Measurements from ENCODE around the gene SPINK4.

GRCh38 chr9:33220681-33221567, 19.0 kb upstream of the SPINK4 start:
- no peak for TF ChIP-seq POLR2AphosphoS5 (IDR thresholded peaks at IDR 0.05; ENCODE audit: low read depth, low read length)
- TF ChIP-seq, protein P1, sequence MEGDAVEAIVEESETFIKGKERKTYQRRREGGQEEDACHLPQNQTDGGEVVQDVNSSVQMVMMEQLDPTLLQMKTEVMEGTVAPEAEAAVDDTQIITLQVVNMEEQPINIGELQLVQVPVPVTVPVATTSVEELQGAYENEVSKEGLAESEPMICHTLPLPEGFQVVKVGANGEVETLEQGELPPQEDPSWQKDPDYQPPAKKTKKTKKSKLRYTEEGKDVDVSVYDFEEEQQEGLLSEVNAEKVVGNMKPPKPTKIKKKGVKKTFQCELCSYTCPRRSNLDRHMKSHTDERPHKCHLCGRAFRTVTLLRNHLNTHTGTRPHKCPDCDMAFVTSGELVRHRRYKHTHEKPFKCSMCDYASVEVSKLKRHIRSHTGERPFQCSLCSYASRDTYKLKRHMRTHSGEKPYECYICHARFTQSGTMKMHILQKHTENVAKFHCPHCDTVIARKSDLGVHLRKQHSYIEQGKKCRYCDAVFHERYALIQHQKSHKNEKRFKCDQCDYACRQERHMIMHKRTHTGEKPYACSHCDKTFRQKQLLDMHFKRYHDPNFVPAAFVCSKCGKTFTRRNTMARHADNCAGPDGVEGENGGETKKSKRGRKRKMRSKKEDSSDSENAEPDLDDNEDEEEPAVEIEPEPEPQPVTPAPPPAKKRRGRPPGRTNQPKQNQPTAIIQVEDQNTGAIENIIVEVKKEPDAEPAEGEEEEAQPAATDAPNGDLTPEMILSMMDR (IDR thresholded peaks at IDR 0.05 in 2 of 3, conservative IDR thresholded peaks at IDR 0.05 in 1 of 3; ENCODE audit: borderline replicate concordance in 1 of 3, insufficient read depth in 1 of 3, low read depth in 2 of 3, low read length in 2 of 3) = no peak
- TF ChIP-seq ZNF274 (IDR thresholded peaks at IDR 0.05; ENCODE audit: low read depth, low read length) = no peak
- no peak for TF ChIP-seq REST (IDR thresholded peaks at IDR 0.05; ENCODE audit: low read depth)
- TF ChIP-seq ZFX (IDR thresholded peaks at IDR 0.05) = no peak
- TF ChIP-seq RAD21 (IDR thresholded peaks at IDR 0.05; ENCODE audit: low read depth) = no peak
- TF ChIP-seq FOSL1 (IDR thresholded peaks at IDR 0.05; ENCODE audit: low read depth) = no peak
- TF ChIP-seq, protein P2, sequence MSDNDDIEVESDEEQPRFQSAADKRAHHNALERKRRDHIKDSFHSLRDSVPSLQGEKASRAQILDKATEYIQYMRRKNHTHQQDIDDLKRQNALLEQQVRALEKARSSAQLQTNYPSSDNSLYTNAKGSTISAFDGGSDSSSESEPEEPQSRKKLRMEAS (IDR thresholded peaks at IDR 0.05) = no peak
- no peak for TF ChIP-seq SP1 (IDR thresholded peaks at IDR 0.05; ENCODE audit: low read depth)
- TF ChIP-seq SRF (IDR thresholded peaks at IDR 0.05; ENCODE audit: low read depth) = no peak
- no peak for TF ChIP-seq EGR1 (IDR thresholded peaks at IDR 0.05; ENCODE audit: low read depth)

Data from HCT116 (cell line).